ENCODE data around the gene LYRM7.

Gene LYRM7

DNA sequence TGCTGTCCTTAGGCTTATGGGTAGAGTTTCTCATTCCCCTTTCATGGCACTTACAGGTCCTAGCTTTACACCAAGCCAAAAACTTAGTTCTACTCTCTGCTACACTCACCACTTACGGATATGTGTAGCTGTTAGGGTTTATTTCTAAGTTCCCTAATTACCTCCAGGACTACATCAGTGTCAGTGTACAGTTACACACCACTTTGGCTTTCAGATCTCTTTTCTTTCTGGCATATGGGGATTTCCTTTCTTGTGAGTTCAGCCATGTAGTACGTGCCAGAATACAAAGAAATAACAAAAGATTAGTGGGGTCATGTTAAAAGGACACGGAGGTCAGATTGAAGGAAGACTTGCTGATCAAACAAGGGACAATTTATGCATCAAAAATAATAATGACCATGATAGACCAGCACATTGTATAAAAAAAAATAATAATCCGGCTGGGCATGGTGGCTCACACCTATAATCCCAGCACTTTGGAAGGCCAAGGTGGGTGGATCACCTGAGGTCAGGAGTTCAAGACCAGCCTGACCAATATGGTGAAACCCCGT, 41.8 kb downstream of the LYRM7 start:
- Histone ChIP-seq H3K4me3 (ENCODE audit: low read length) (peak overlapping the region; percentile 58), H3K9me2 (replicated peaks; ENCODE audit: control insufficient read depth, low read length) (no peaks in the 10 kb centered on the region), H3K9me3 (ENCODE audit: control insufficient read depth, insufficient read depth, low read length) (no peaks in the 10 kb centered on the region), H3K27ac (ENCODE audit: low read depth, low read length) (peak overlapping the region; percentile 14; the same call in 1 of the 2 replicates), H3K27me3 (ENCODE audit: control insufficient read depth, low read length) (no peaks in the 10 kb centered on the region), H3F3A (ENCODE audit: control insufficient read depth, insufficient read depth) (peaks cover 21% of the 10 kb centered on the region), H3K4me1 (ENCODE audit: control insufficient read depth, low read length) (peaks cover 70% of the 10 kb centered on the region), H3K4me2 (ENCODE audit: low read length) (peak overlapping the region; percentile 82), H4K20me1 (ENCODE audit: control insufficient read depth, insufficient read depth, low read depth, low read length) (no peaks in the 10 kb centered on the region), H3K36me3 (ENCODE audit: control insufficient read depth, low read length) (peaks cover 13% of the 10 kb centered on the region), H3K79me2 (ENCODE audit: control insufficient read depth, low read length) (peaks cover 49% of the 10 kb centered on the region)
- no peak for TF ChIP-seq EZH2phosphoT487 (IDR thresholded peaks at IDR 0.05; ENCODE audit: borderline replicate concordance, low read length)
- TF ChIP-seq, protein P1, sequence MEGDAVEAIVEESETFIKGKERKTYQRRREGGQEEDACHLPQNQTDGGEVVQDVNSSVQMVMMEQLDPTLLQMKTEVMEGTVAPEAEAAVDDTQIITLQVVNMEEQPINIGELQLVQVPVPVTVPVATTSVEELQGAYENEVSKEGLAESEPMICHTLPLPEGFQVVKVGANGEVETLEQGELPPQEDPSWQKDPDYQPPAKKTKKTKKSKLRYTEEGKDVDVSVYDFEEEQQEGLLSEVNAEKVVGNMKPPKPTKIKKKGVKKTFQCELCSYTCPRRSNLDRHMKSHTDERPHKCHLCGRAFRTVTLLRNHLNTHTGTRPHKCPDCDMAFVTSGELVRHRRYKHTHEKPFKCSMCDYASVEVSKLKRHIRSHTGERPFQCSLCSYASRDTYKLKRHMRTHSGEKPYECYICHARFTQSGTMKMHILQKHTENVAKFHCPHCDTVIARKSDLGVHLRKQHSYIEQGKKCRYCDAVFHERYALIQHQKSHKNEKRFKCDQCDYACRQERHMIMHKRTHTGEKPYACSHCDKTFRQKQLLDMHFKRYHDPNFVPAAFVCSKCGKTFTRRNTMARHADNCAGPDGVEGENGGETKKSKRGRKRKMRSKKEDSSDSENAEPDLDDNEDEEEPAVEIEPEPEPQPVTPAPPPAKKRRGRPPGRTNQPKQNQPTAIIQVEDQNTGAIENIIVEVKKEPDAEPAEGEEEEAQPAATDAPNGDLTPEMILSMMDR (IDR thresholded peaks at IDR 0.05; ENCODE audit: low read depth, low read length, poor library complexity, severe bottlenecking): no peak

DNA sequence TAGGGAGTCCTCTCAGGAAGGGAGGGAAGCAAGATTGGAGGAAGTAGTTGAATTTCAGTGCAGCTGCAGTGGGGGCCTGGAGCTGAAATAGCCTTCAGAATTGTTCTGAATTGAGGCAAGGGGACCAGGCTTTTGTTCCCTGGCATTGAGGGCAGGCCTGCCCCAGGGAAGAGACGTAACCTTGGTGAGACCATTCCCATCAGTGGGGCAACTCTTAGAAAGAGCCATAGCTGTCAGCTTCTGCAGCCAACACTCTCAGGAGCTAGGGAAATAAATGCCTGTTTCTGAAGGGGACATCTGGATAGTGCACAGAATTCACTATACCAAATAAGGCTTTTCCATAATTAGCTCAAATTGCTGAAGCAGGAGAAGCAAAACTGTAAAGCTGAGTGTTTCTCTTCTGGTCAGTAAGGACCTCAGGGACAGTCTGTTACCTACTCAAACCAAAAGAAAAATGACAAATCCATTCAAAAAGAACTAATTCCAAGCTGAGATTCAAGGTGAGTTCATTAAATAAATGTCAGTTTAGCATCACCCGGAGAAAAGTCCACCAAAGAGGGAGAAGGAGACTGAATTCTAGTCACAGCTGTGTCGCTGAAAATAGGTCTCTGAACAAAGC, 44.0 kb downstream of the LYRM7 start:
- no peaks in the 10 kb centered on the region for H3K27me3 ChIP-seq (ENCODE audit: control insufficient read depth, low read length)
- no peak overlapping the region for H3K4me3 ChIP-seq (ENCODE audit: low read length)
- H3K4me2 ChIP-seq (ENCODE audit: low read length): peak overlapping the region; percentile 50
- no peaks in the 10 kb centered on the region for H4K20me1 ChIP-seq (ENCODE audit: control insufficient read depth, insufficient read depth, low read depth, low read length)
- no peak overlapping the region for H3K27ac ChIP-seq (ENCODE audit: low read depth, low read length)
- no peak for TF ChIP-seq EZH2phosphoT487 (IDR thresholded peaks at IDR 0.05; ENCODE audit: borderline replicate concordance, low read length)
- TF ChIP-seq, protein P1 (IDR thresholded peaks at IDR 0.05; ENCODE audit: low read depth, low read length, poor library complexity, severe bottlenecking): no peak
- H3K9me3 ChIP-seq (ENCODE audit: control insufficient read depth, insufficient read depth, low read length): no peaks in the 10 kb centered on the region
- peaks cover 50% of the 10 kb centered on the region for H3K4me1 ChIP-seq (ENCODE audit: control insufficient read depth, low read length)
- H3K36me3 ChIP-seq (ENCODE audit: control insufficient read depth, low read length): peaks cover 13% of the 10 kb centered on the region
- H3F3A ChIP-seq (ENCODE audit: control insufficient read depth, insufficient read depth): peaks cover 13% of the 10 kb centered on the region
- peaks cover 58% of the 10 kb centered on the region for H3K79me2 ChIP-seq (ENCODE audit: control insufficient read depth, low read length)
- H3K9me2 ChIP-seq (replicated peaks; ENCODE audit: control insufficient read depth, low read length): no peaks in the 10 kb centered on the region

GRCh38 chr5:131217791-131218190, 47.0 kb downstream of the LYRM7 start:
- Histone ChIP-seq H3K4me1 (ENCODE audit: control insufficient read depth, low read length) (peaks cover 27% of the 10 kb centered on the region), H3K79me2 (ENCODE audit: control insufficient read depth, low read length) (peaks cover 34% of the 10 kb centered on the region), H3K27ac (ENCODE audit: low read depth, low read length) (no peak overlapping the region), H3K9me2 (replicated peaks; ENCODE audit: control insufficient read depth, low read length) (no peaks in the 10 kb centered on the region), H3K4me3 (ENCODE audit: low read length) (no peak overlapping the region), H4K20me1 (ENCODE audit: control insufficient read depth, insufficient read depth, low read depth, low read length) (no peaks in the 10 kb centered on the region), H3F3A (ENCODE audit: control insufficient read depth, insufficient read depth) (no peaks in the 10 kb centered on the region), H3K36me3 (ENCODE audit: control insufficient read depth, low read length) (peaks cover 10% of the 10 kb centered on the region), H3K4me2 (ENCODE audit: low read length) (no peak overlapping the region), H3K9me3 (ENCODE audit: control insufficient read depth, insufficient read depth, low read length) (no peaks in the 10 kb centered on the region), H3K27me3 (ENCODE audit: control insufficient read depth, low read length) (no peaks in the 10 kb centered on the region)
- TF ChIP-seq EZH2phosphoT487 (IDR thresholded peaks at IDR 0.05; ENCODE audit: borderline replicate concordance, low read length): no peak
- TF ChIP-seq, protein P1 (IDR thresholded peaks at IDR 0.05; ENCODE audit: low read depth, low read length, poor library complexity, severe bottlenecking): no peak
